GM19351 (cell line): ENCODE data around the gene OARD1.

Source experiments
- ATAC-seq: cut with Tn5 transposase; IDR thresholded peaks from one replicate; pipeline ENCODE4 v1.9.1; 2021; ENCODE audit warnings: mild to moderate bottlenecking, moderate library complexity; ENCODE audit not compliant: unreplicated experiment

Gene OARD1

GRCh38 chr6:41050536-41050935, 21.6 kb downstream of the OARD1 start:
- ATAC-seq, result no peak

- no peak for ATAC-seq
Measured at GRCh38 chr6:41049955-41050354, 22.2 kb downstream of the OARD1 start.

- no peak for ATAC-seq
Measured at GRCh38 chr6:41049521-41049920, 22.6 kb downstream of the OARD1 start.

- no peak for ATAC-seq
Measured at GRCh38 chr6:41047745-41048732, 24.1 kb downstream of the OARD1 start.

- no peak for ATAC-seq
Measured at GRCh38 chr6:41047306-41047705, 24.9 kb downstream of the OARD1 start.

- ATAC-seq, result no peak
Measured at GRCh38 chr6:41046084-41046483, 26.1 kb downstream of the OARD1 start.

GRCh38 chr6:41045664-41046063, 26.5 kb downstream of the OARD1 start:
- no peak for ATAC-seq

- ATAC-seq, result no peak
Measured at GRCh38 chr6:41043151-41043550, 29.0 kb downstream of the OARD1 start.

GRCh38 chr6:41042226-41043055, 29.7 kb downstream of the OARD1 start, which contains the start of gene TSPO2:
Gene TSPO2 (plus strand): TSS chr6:41042467. CDS start chr6:41042986, 519 bp downstream.
- no peak for ATAC-seq

GRCh38 chr6:41040940-41041536, 31.1 kb downstream of the OARD1 start:
- ATAC-seq, result no peak

GRCh38 chr6:41040101-41040939, 31.8 kb downstream of the OARD1 start:
- ATAC-seq, result no peak

GRCh38 chr6:41039060-41039998, 32.8 kb downstream of the OARD1 start, which contains the start of gene UNC5CL:
Gene UNC5CL (minus strand): TSS chr6:41039221. CDS start chr6:41035074, 4,147 bp downstream.
- ATAC-seq, result peak; percentile 43

GRCh38 chr6:41038205-41038604, 34.0 kb downstream of the OARD1 start:
- no peak for ATAC-seq

- no peak for ATAC-seq
Measured at GRCh38 chr6:41037107-41037900, 34.9 kb downstream of the OARD1 start.

- ATAC-seq, result no peak
Measured at GRCh38 chr6:41036601-41037000, 35.6 kb downstream of the OARD1 start.

GRCh38 chr6:41036186-41036585, 36.0 kb downstream of the OARD1 start:
- no peak for ATAC-seq

GRCh38 chr6:41033776-41034175, 38.4 kb downstream of the OARD1 start:
- no peak for ATAC-seq

GRCh38 chr6:41032830-41033229, 39.3 kb downstream of the OARD1 start:
- no peak for ATAC-seq
